ENCODE results near the gene SAT2.

Gene SAT2

GRCh38 chr17:7627250-7628121 is at the start of gene SAT2:
TSS of gene SAT2 (minus strand) at chr17:7627821. CDS start at chr17:7627635, 186 bp downstream.
- Histone ChIP-seq H3K27me3 (replicated peaks) (no peaks in the 10 kb centered on the region), H3K36me3 (replicated peaks) (no peaks in the 10 kb centered on the region), H3K4me3 (ENCODE audit: low read depth, low read length) (peak within 1 kb of the TSS; percentile 82), H3K27ac (peak within 1 kb of the TSS; percentile 46)
- no peak for TF ChIP-seq CTCF (IDR thresholded peaks at IDR 0.05; ENCODE audit: low read depth, low read length, missing control alignments)
- peak; percentile 93 for DNase-seq
- in situ Hi-C loops (cut with HindIII; ENCODE audit: low pct_ligation_motif_present, low sequenced_read_pairs): no loop called here

- DNase-seq: no peak
- in situ Hi-C loops (cut with HindIII; ENCODE audit: low pct_ligation_motif_present, low sequenced_read_pairs): no loop called here
- H3K27me3 ChIP-seq (replicated peaks): no peaks in the 10 kb centered on the region
- H3K4me3 ChIP-seq (ENCODE audit: low read depth, low read length): no peak overlapping the region
- peaks cover 39% of the 10 kb centered on the region for H3K36me3 ChIP-seq (replicated peaks)
- TF ChIP-seq CTCF (IDR thresholded peaks at IDR 0.05; ENCODE audit: low read depth, low read length, missing control alignments): no peak
- H3K27ac ChIP-seq: no peak overlapping the region
Measured at GRCh38 chr17:7676533-7676932, 48.9 kb upstream of the SAT2 start.

GRCh38 chr17:7674934-7675333 is 47.3 kb upstream of the SAT2 start:
- no peak for DNase-seq
- no peak overlapping the region for H3K27ac ChIP-seq
- in situ Hi-C loops (cut with HindIII; ENCODE audit: low pct_ligation_motif_present, low sequenced_read_pairs): no loop called here
- no peak overlapping the region for H3K4me3 ChIP-seq (ENCODE audit: low read depth, low read length)
- no peaks in the 10 kb centered on the region for H3K27me3 ChIP-seq (replicated peaks)
- TF ChIP-seq CTCF (IDR thresholded peaks at IDR 0.05; ENCODE audit: low read depth, low read length, missing control alignments): no peak
- peaks cover 55% of the 10 kb centered on the region for H3K36me3 ChIP-seq (replicated peaks)

- TF ChIP-seq CTCF (IDR thresholded peaks at IDR 0.05; ENCODE audit: low read depth, low read length, missing control alignments): peak; percentile 62
- in situ Hi-C loops (cut with HindIII; ENCODE audit: low pct_ligation_motif_present, low sequenced_read_pairs): no loop called here
Measured at GRCh38 chr17:7673239-7673638, 45.6 kb upstream of the SAT2 start.

GRCh38 chr17:7668482-7668881 is 40.9 kb upstream of the SAT2 start:
- H3K27me3 ChIP-seq (replicated peaks): no peaks in the 10 kb centered on the region
- no peak overlapping the region for H3K27ac ChIP-seq
- peaks cover 52% of the 10 kb centered on the region for H3K36me3 ChIP-seq (replicated peaks)
- no peak for DNase-seq
- in situ Hi-C loops (cut with HindIII; ENCODE audit: low pct_ligation_motif_present, low sequenced_read_pairs): no loop called here
- no peak overlapping the region for H3K4me3 ChIP-seq (ENCODE audit: low read depth, low read length)
- TF ChIP-seq CTCF (IDR thresholded peaks at IDR 0.05; ENCODE audit: low read depth, low read length, missing control alignments): no peak

More at GRCh38 chr17:7673239-7673638, 45.6 kb upstream of the SAT2 start:
- no peak for DNase-seq
- no peak overlapping the region for H3K27ac ChIP-seq
- no peak overlapping the region for H3K4me3 ChIP-seq (ENCODE audit: low read depth, low read length)
- peaks cover 70% of the 10 kb centered on the region for H3K36me3 ChIP-seq (replicated peaks)
- H3K27me3 ChIP-seq (replicated peaks): no peaks in the 10 kb centered on the region
